A549 (cell line): Measurements from ENCODE around the gene HSPB9.

Experiments used
- CTCF ChIP-seq: fragments of >200 bp; sonication (Bioruptor Twin); formaldehyde crosslinking; IDR thresholded peaks from 3 replicates; pipeline ENCODE4 v1.5.1; 2016
- ELK1 ChIP-seq: fragments of 150-350 bp; IDR thresholded peaks from 2 replicates; pipeline ENCODE4 v1.6.1; 2014; ENCODE audit warnings: low read depth, mild to moderate bottlenecking, low read length
- KDM1A ChIP-seq: fragments of 200-600 bp; sonication (generic); IDR thresholded peaks from 2 replicates; pipeline ENCODE4 v1.6.1; 2016; ENCODE audit warnings: low read depth, mild to moderate bottlenecking
- MYC ChIP-seq: IDR thresholded peaks from 2 replicates; pipeline ENCODE4 v1.6.1; 2012; ENCODE audit warnings: mild to moderate bottlenecking, inconsistent platforms, low read length, improper control_type of control experiment, borderline replicate concordance
- POLR2A ChIP-seq: IDR thresholded peaks from 2 replicates; pipeline ENCODE4 v1.6.1; 2012; ENCODE audit warnings: mild to moderate bottlenecking, low read length
- REST ChIP-seq: fragments of 200-600 bp; sonication (generic); IDR thresholded peaks from 2 replicates; pipeline ENCODE4 v1.6.1; 2016; ENCODE audit warnings: antibody characterized with exemption, mild to moderate bottlenecking, moderate library complexity

- TF ChIP-seq CTCF (no peak), REST (no peak), MYC (no peak), ELK1 (no peak), KDM1A (no peak), POLR2A (no peak)
Measured at GRCh38 chr17:42117397-42118125, 5.0 kb upstream of the HSPB9 start.
